ENCODE measurements around the gene SSR2.
"Not testable (repeated sequence)": the region's sequence is repeated elsewhere in the genome, so short reads cannot be mapped to it uniquely, and the experiment has no call there.

The SSR2 gene

GRCh38 chr1:155990005-155990739 lies 30.6 kb downstream of the SSR2 start:
- no peak for DNase-seq

GRCh38 chr1:155989242-155990004 lies 31.3 kb downstream of the SSR2 start:
- DNase-seq, result peak; percentile 28

- not testable (repeated sequence) for DNase-seq
These were observed 35.7 kb downstream of the SSR2 start for GRCh38 chr1:155984903-155985645.

GRCh38 chr1:155984341-155984740 lies 36.4 kb downstream of the SSR2 start:
- DNase-seq, result peak; percentile 94

GRCh38 chr1:155983191-155984024 lies 37.3 kb downstream of the SSR2 start:
- peak; percentile 82 for DNase-seq

GRCh38 chr1:155982106-155982505 lies 38.6 kb downstream of the SSR2 start:
- no peak for DNase-seq

- no peak for DNase-seq
These were observed 39.3 kb downstream of the SSR2 start for GRCh38 chr1:155981266-155982088.

- DNase-seq, result no peak
These were observed 41.0 kb downstream of the SSR2 start for GRCh38 chr1:155979597-155980343.

- DNase-seq, result no peak
These were observed 41.8 kb downstream of the SSR2 start for GRCh38 chr1:155978973-155979429.

GRCh38 chr1:155978325-155978972 lies 42.3 kb downstream of the SSR2 start, which contains the start of gene ARHGEF2:
ARHGEF2 (minus strand) TSS chr1:155978547; CDS start chr1:155978427, 120 bp downstream.
- peak; percentile 36 for DNase-seq

GRCh38 chr1:155977690-155978324 lies 42.9 kb downstream of the SSR2 start:
- no peak for DNase-seq

GRCh38 chr1:155976913-155977689 lies 43.6 kb downstream of the SSR2 start:
- DNase-seq, result no peak

GRCh38 chr1:155976062-155976912 lies 44.5 kb downstream of the SSR2 start:
- DNase-seq, result peak; percentile 41

- DNase-seq, result no peak
These were observed 45.2 kb downstream of the SSR2 start for GRCh38 chr1:155975375-155976061.

- peak; percentile 80 for DNase-seq
These were observed 46.3 kb downstream of the SSR2 start for GRCh38 chr1:155974208-155975115.

GRCh38 chr1:155973723-155974122 lies 47.0 kb downstream of the SSR2 start:
- no peak for DNase-seq
